Erythroblast (primary cell): ENCODE measurements around the gene CD1B.
"Not testable (repeated sequence)": the region's sequence is repeated elsewhere in the genome, so short reads cannot be mapped to it uniquely, and the experiment has no call there.

Source experiments
- DNase-seq, 2 experiments: peaks; one replicate each; lab custom pipeline; 2025; lab: John Stamatoyannopoulos, UW
- GATA1 ChIP-seq: IDR thresholded peaks from 2 replicates; pipeline ENCODE4 v1.6.1; 2011; ENCODE audit warnings: low read depth, mild to moderate bottlenecking, control low read depth, low read length, moderate library complexity
- POLR2A ChIP-seq: IDR thresholded peaks from 2 replicates; pipeline ENCODE4 v1.6.1; 2011; ENCODE audit warnings: mild to moderate bottlenecking, low read length

Gene CD1B

DNA sequence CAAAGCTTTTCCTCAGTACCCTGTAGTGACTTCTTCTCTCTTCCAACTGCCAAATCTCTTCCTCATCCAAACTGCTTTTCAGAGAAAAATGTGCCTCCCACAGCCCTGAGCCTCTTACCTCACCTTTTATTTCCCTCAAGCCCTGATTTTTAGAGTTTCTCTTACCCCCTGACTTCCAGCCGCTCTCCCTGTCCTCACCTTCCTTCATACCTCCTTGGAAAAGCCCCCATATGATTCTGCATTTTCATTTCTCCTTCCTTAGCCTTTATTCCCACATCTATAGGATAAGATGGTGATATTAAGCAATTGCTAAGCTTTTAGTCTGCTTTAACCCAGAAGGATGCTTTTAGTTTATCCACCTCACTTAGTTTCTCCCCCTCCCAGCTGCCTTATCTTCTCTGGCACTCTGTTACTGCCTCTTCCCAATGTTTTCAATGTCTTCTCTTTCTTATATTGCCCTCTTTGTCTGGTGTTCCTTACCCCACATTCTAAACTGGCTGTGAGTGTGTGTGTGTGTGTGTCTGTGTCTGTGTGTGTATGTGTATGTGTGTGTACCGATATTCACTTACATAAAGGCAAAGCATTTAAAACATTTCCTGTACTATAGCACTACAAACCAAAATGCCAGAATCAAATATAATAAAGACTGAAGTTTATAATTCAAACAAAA is at the start of gene CD1B:
CD1B (minus strand) TSS at position 51 of the 670 bp plus-strand sequence. CDS start 108 bp downstream, outside the sequence.
- no peak for DNase-seq
- TF ChIP-seq GATA1: no peak
- TF ChIP-seq POLR2A: no peak

- TF ChIP-seq POLR2A: no peak
- TF ChIP-seq GATA1: no peak
- no peak for DNase-seq
These were observed 43.5 kb upstream of the CD1B start for GRCh38 chr1:158374860-158375259.

DNA sequence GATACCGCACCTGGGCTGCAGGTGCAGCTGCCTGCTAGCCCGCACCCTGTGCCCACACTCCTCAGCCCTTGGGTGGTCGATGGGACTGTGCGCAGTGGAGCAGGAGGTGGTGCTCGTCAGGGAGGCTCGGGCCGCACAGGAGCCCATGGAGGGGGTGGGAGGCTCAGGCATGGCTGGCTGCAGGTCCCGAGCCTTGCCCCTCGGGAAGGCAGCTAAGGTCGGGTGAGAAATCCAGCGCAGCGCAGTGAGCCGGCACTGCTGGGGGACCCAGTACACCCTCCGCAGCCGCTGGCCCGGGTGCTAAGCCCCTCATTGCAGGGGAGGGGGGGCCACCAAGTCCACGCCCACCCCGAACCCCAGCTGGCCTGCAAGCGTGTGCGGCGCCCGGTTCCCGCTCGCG is 42.8 kb upstream of the CD1B start:
- DNase-seq: not testable (repeated sequence)

DNA sequence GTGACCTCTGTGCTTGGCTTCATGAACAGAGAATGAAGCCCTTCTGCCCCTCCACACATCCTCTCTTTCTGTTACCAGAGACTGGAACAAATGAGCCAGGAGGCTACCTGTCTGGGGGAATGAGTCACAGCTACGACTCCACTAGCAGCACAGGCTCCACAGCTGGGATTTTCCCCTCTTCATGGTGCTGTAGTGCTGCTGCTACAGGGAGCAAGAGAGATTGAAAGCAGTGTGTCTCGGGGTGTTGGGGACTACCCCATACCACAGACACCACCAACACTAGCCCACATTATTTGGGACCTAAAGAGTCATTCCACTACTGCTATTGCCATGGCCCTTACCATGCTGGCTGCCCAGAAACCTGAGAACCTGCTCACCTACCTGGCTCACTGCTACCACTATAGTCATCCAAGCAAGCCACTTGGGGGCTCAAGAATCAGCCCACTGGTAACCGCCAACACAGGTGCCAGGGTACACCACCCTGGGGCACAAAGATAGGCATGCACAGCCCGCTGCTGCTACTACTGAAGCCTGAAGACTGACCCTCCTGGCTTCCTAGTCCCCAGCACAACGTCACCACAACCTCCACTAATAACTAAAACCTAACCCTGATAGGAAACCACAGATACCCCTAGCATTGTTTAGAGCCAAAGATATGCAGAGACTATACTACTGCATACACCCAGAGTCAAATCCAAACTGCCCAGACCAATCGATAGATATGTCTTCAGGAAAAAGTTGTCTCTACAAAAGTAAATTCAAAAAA is 40.0 kb upstream of the CD1B start:
- DNase-seq: no peak
- no peak for TF ChIP-seq GATA1
- no peak for TF ChIP-seq POLR2A

GRCh38 chr1:158366783-158367182 is 35.5 kb upstream of the CD1B start:
- no peak for DNase-seq
- TF ChIP-seq POLR2A: no peak
- TF ChIP-seq GATA1: no peak

GRCh38 chr1:158362941-158363340 is 31.6 kb upstream of the CD1B start:
- DNase-seq: no peak
- TF ChIP-seq GATA1: no peak
- no peak for TF ChIP-seq POLR2A

GRCh38 chr1:158362482-158362881 is 31.2 kb upstream of the CD1B start:
- no peak for DNase-seq
- no peak for TF ChIP-seq GATA1
- no peak for TF ChIP-seq POLR2A

GRCh38 chr1:158357441-158357840 is 26.1 kb upstream of the CD1B start:
- no peak for DNase-seq
- TF ChIP-seq GATA1: no peak
- no peak for TF ChIP-seq POLR2A

GRCh38 chr1:158356616-158357015 is 25.3 kb upstream of the CD1B start:
- TF ChIP-seq POLR2A (no peak), GATA1 (no peak)
- DNase-seq: no peak

- no peak for DNase-seq
- TF ChIP-seq GATA1: no peak
- TF ChIP-seq POLR2A: no peak
These were observed 24.5 kb upstream of the CD1B start for GRCh38 chr1:158355773-158356285.

DNA sequence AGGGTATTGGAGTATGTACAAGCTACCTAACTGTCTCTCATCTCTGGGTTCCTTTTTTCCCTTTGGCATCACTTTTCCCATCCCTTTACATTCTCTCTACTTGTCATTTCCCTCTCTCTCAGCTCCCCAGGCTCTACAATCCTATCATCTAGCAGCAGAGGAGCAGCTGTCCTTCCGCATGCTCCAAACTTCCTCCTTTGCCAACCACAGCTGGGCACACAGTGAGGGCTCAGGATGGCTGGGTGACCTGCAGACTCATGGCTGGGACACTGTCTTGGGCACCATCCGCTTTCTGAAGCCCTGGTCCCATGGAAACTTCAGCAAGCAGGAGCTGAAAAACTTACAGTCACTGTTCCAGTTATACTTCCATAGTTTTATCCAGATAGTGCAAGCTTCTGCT is 22.9 kb upstream of the CD1B start:
- DNase-seq: no peak
- TF ChIP-seq POLR2A (no peak), GATA1 (no peak)

DNA sequence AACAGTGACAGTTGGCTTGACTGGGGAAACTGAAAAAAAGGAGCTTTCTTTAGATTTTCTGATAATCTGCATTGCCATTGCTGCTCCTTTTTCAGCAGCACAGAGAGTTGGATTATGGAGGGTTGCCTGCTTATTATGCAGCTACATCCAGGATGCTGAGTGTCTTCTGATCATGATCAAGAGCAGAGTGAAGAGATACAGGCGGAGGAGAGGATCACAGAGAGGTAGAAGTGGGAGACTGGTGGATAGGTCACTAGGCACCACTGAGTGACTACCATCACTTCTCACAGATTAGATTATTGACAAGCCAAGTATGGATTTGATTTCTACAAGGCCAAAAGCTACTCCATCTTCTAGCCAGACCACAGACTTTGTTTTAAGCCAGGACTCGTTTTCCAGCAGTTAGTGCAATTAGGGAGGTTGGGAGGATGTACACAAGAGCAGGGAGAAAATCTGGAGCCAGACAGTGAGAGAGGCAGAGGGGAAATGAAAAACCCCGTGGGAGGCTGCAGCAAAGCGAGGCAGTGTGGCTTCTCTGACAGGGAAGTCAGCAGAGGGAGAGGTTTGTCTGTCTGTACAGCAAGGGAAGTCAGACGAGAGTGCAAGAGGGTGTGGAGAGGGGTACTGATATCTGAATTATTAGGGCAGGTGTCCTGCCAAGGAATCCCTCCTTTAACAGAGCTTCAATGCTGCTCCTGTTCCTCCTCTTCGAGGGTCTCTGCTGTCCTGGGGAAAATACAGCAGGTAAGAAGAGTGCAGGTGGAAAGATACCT is 22.2 kb upstream of the CD1B start, which contains the start of gene CD1E:
CD1E (plus strand) TSS at position 592 of the 773 bp plus-strand sequence; CDS start at position 687, 95 bp downstream.
- TF ChIP-seq POLR2A: no peak
- no peak for TF ChIP-seq GATA1
- DNase-seq: no peak

DNA sequence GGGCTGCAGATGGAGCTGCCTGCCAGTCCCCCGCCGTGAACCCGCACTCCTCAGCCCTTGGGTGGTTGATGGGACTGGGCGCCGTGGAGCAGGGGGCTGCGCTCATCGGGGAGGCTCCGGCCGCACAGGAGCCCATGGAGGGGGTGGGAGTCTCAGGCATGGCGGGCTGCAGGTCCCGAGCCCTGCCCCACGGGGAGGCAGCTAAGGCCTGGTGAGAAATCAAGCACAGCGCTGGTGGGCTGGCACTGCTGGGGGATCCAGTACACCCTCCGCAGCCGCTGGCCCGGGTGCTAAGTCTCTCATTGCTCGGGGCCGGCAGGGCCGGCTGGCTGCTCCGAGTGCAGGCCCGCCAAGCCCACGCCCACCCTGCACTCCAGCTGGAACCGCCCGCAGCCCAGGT is 17.6 kb upstream of the CD1B start:
- not testable (repeated sequence) for DNase-seq

GRCh38 chr1:158336413-158336812 is 5.1 kb upstream of the CD1B start:
- not testable (repeated sequence) for DNase-seq
